Measurements from ENCODE around the gene SDK1. TPM values are rescaled to one million over a fixed set of nuclear protein-coding genes. Genes with fewer than 3 reads are reported as not detected.

The SDK1 gene
- total and polyA plus RNA-seq, 10 of the 15 experiments (the other 5 are each of a cell fraction or from before 2014, with no cell fraction given), result 0.14 to 0.33 TPM; not detected in 8

- Histone ChIP-seq H3K36me3 (ENCODE audit: control insufficient read depth in 2 of 2, insufficient read depth in 2 of 2, low read length in 1 of 2) (no peaks in the 10 kb centered on the region), H4K20me1 (ENCODE audit: control insufficient read depth, insufficient read depth) (no peaks in the 10 kb centered on the region), H3K9me3 (replicated peaks; ENCODE audit: control insufficient read depth, insufficient read depth, low read length) (no peaks in the 10 kb centered on the region; the same call in 2 of the 3 replicates), H3K9ac (ENCODE audit: control insufficient read depth, insufficient read depth, low read length) (no peak overlapping the region), H2AFZ (ENCODE audit: control insufficient read depth, low read depth, low read length) (no peak overlapping the region), H3K4me1 (ENCODE audit: control insufficient read depth, insufficient read depth, low read length) (no peaks in the 10 kb centered on the region), H3K4me2 (ENCODE audit: control insufficient read depth, insufficient read depth) (no peak overlapping the region), H3K79me2 (ENCODE audit: control insufficient read depth, insufficient read depth, low read length) (no peaks in the 10 kb centered on the region), H3K4me3 (no peak overlapping the region), H3K27me3 (replicated peaks in 1 of 2; ENCODE audit: control insufficient read depth in 2 of 2, insufficient read depth in 2 of 2, low read length in 1 of 2) (no peaks in the 10 kb centered on the region), H3K27ac (ENCODE audit: control insufficient read depth, insufficient read depth) (no peak overlapping the region)
- ChIA-PET CTCF (no interaction called here), RAD21 (ENCODE audit: unreplicated experiment) (no interaction called here), SMC1A (ENCODE audit: uncharacterized antibody, unreplicated experiment) (no interaction called here), POLR2A (no interaction called here)
- no peak for FAIRE-seq
- in situ Hi-C loops (cut with MboI), result loop anchor here (10.0 kb wide), 1 partner anchor 55 kb away; no protein-coding TSS in a partner anchor
- intact Hi-C loops (cut with micrococcal nuclease; ENCODE audit: unreplicated experiment), result no loop called here
- WGBS (ENCODE audit: insufficient coverage, insufficient replicate concordance, low lambda C conversion rate, missing lambda C conversion rate), result 11% methylated on average over 16 of the region's 16 CpGs
- DNase-seq (ENCODE audit: low read depth, low spot score), result no peak
- no peak for ATAC-seq
- TF ChIP-seq MYB (IDR thresholded peaks at IDR 0.05; ENCODE audit: borderline replicate concordance, low read depth, low read length), result no peak
- TF ChIP-seq FOXM1 (IDR thresholded peaks at IDR 0.05; ENCODE audit: low read depth, low read length), result no peak
- no peak for TF ChIP-seq ZBED1 (IDR thresholded peaks at IDR 0.05; ENCODE audit: borderline replicate concordance)
- no peak for TF ChIP-seq MLLT1 (IDR thresholded peaks at IDR 0.05)
- no peak for TF ChIP-seq NFXL1 (IDR thresholded peaks at IDR 0.05; ENCODE audit: borderline replicate concordance)
- no peak for TF ChIP-seq PAX8 (IDR thresholded peaks at IDR 0.05)
- TF ChIP-seq HDAC2 (IDR thresholded peaks at IDR 0.05), result no peak
- no peak for TF ChIP-seq RAD51 (IDR thresholded peaks at IDR 0.05)
- TF ChIP-seq ZZZ3 (IDR thresholded peaks at IDR 0.05; ENCODE audit: control insufficient read depth, insufficient read length, low read depth), result no peak
- no peak for TF ChIP-seq ESRRA (IDR thresholded peaks at IDR 0.05; ENCODE audit: low read length)
- TF ChIP-seq JUNB (IDR thresholded peaks at IDR 0.05), result no peak
- no peak for TF ChIP-seq PML (IDR thresholded peaks at IDR 0.05; ENCODE audit: low read length)
- no peak for TF ChIP-seq STAT3 (IDR thresholded peaks at IDR 0.05; ENCODE audit: low read depth, low read length)
- no peak for TF ChIP-seq JUND (IDR thresholded peaks at IDR 0.05; ENCODE audit: low read depth, low read length)
- TF ChIP-seq RAD21 (IDR thresholded peaks at IDR 0.05; ENCODE audit: insufficient read depth, low read depth, low read length), result no peak
- no peak for TF ChIP-seq ZNF622 (IDR thresholded peaks at IDR 0.05)
- TF ChIP-seq SMAD5 (IDR thresholded peaks at IDR 0.05; ENCODE audit: low read depth), result no peak
- no TSS peak for BruUV-seq (replicated peaks)
Observed at GRCh38 chr7:4109481-4110110, 808.5 kb downstream of the SDK1 start.

Measured in GM12878 (cell line).